ENCODE data around the gene NAA11.

Gene NAA11

DNA sequence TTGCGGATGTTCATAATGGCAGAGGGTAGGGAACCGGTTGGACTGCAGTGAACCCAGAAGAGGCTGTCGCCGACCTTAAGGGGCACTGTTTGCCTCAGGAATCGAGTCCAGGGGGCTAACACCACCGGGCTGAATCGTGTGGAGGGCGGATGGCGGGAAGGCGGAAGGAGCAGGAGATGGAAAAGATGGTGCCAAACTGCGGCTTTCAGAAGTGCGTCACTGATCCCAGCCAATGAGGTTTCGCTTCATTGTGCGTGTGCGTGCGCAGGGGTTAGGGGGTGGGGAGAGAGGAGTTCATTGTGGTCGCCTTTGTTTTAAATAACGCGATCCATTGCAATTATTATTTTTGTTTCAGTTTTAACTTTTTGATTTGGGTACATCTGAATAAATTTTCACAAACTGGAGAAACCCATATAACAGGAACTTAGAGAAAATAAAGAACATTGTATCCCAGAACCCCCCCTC, at the start of gene NAA11:
TSS of gene NAA11 (minus strand) at position 198 of the 465 bp plus-strand sequence. CDS start at position 14, 184 bp downstream.
- H3K4me3 ChIP-seq (ENCODE audit: low read depth, low read length) = no peak within 1 kb of the TSS
- TF ChIP-seq, protein P1, sequence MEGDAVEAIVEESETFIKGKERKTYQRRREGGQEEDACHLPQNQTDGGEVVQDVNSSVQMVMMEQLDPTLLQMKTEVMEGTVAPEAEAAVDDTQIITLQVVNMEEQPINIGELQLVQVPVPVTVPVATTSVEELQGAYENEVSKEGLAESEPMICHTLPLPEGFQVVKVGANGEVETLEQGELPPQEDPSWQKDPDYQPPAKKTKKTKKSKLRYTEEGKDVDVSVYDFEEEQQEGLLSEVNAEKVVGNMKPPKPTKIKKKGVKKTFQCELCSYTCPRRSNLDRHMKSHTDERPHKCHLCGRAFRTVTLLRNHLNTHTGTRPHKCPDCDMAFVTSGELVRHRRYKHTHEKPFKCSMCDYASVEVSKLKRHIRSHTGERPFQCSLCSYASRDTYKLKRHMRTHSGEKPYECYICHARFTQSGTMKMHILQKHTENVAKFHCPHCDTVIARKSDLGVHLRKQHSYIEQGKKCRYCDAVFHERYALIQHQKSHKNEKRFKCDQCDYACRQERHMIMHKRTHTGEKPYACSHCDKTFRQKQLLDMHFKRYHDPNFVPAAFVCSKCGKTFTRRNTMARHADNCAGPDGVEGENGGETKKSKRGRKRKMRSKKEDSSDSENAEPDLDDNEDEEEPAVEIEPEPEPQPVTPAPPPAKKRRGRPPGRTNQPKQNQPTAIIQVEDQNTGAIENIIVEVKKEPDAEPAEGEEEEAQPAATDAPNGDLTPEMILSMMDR (IDR thresholded peaks at IDR 0.05; ENCODE audit: insufficient read depth, low read length, missing control alignments) = no peak

DNA sequence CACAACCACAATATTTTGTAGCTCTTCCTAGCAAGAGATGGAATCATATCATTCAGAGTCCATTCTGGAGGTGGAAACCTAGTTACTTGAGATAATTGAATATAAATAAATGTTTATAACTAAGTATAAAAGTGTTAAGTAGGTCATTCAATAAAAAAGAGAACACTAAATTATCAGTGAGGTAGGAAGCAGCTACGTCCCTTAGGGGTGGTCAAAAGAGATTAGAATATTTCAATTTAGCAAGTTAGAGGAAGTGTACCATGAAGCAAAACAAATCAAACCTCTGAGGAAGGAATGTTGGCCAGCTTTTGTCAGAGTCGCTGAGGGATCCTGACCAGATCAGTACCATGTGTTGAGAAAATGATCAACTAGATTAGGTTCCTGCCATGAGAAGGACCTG, 44.2 kb upstream of the NAA11 start:
- H3K4me3 ChIP-seq (ENCODE audit: low read depth, low read length) = no peak overlapping the region
- TF ChIP-seq, protein P1 (IDR thresholded peaks at IDR 0.05; ENCODE audit: insufficient read depth, low read length, missing control alignments) = no peak
- POLR2A ChIA-PET = no interaction called here
- no peak for DNase-seq (ENCODE audit: low read depth, low spot score)
- CTCF ChIA-PET = no interaction called here

More for the DNA sequence above, at the start of gene NAA11:
- no peak for DNase-seq (ENCODE audit: low read depth, low spot score)
- POLR2A ChIA-PET = no interaction called here
- CTCF ChIA-PET = no interaction called here

- POLR2A ChIA-PET = no interaction called here
- TF ChIP-seq, protein P1 (IDR thresholded peaks at IDR 0.05; ENCODE audit: insufficient read depth, low read length, missing control alignments) = no peak
- CTCF ChIA-PET = no interaction called here
- DNase-seq (ENCODE audit: low read depth, low spot score) = no peak
- no peak overlapping the region for H3K4me3 ChIP-seq (ENCODE audit: low read depth, low read length)
These were observed 41.2 kb upstream of the NAA11 start for GRCh38 chr4:79367096-79367495.

DNA sequence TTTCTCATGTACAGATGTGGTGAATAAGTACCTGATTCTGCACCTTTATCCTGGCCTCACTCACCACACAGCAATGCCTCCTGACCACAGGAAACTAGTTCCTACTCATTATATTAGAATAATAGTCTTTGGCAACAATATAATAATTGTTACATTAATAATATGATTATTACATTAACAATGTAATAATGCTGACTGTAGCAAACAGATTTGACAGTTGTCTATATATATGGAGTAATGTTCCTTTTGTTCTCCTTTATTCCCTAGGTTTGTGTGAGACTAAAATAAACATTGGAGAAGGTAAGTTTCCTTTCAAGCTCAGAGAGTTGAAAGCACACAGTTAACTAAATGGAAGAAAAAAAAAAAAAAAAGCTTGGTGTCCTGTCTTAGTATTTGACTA, 40.6 kb upstream of the NAA11 start:
- TF ChIP-seq, protein P1 (IDR thresholded peaks at IDR 0.05; ENCODE audit: insufficient read depth, low read length, missing control alignments) = no peak
- no peak overlapping the region for H3K4me3 ChIP-seq (ENCODE audit: low read depth, low read length)
- ChIA-PET POLR2A (no interaction called here), CTCF (no interaction called here)
- DNase-seq (ENCODE audit: low read depth, low spot score) = no peak

DNA sequence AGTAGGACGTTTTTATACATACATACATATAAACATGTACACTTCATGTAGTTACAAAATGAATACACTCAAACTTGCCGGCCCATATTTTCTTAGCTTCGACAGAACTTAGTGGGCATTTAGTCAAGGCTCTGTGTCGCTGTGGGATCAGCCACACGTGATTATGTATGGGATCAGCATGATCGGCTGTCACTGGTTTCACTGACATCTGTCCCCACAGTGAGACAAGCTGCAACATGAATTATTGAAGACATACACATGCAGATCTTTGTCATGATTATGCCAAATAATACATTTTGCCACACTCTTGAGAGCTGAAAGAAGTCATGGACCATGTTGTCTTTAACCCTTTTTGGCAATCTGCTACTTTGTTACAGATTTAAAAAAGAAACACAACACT, 38.2 kb upstream of the NAA11 start:
- CTCF ChIA-PET = no interaction called here

DNA sequence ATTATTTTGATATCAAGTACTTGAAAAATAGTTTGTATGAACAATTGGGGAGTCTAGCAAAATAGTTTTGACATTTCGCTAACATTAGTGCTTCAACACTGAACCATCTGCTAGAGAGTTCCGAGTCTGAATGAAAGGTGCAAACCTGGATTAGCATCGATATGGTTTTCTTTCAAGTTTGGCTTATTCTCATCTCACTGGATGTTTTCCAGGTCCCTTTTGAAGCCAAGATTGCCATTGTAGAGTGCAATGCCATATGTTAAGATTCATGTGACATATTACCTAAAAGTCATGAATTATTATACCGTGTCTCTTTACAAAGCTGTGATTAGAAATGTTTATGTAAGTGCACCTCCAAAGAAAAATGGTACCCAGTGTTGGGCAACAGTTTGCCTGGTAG, 36.8 kb upstream of the NAA11 start:
- no peak for DNase-seq (ENCODE audit: low read depth, low spot score)
- POLR2A ChIA-PET = no interaction called here
- H3K4me3 ChIP-seq (ENCODE audit: low read depth, low read length) = no peak overlapping the region
- CTCF ChIA-PET = no interaction called here
- TF ChIP-seq, protein P1 (IDR thresholded peaks at IDR 0.05; ENCODE audit: insufficient read depth, low read length, missing control alignments) = no peak

More for the DNA sequence above, 38.2 kb upstream of the NAA11 start:
- POLR2A ChIA-PET = no interaction called here
- H3K4me3 ChIP-seq (ENCODE audit: low read depth, low read length) = no peak overlapping the region
- no peak for DNase-seq (ENCODE audit: low read depth, low spot score)
- TF ChIP-seq, protein P1 (IDR thresholded peaks at IDR 0.05; ENCODE audit: insufficient read depth, low read length, missing control alignments) = no peak

All from AG04449 (cell line).